ENCODE measurements around the gene SNX25. TPM values are rescaled to one million over a fixed set of nuclear protein-coding genes. Genes with fewer than 3 reads are reported as not detected.
"Not testable (repeated sequence)": the region's sequence is repeated elsewhere in the genome, so short reads cannot be mapped to it uniquely, and the experiment has no call there.

The SNX25 gene
- total RNA-seq, 1 experiment from 2014 or later = 3.5 TPM

DNA sequence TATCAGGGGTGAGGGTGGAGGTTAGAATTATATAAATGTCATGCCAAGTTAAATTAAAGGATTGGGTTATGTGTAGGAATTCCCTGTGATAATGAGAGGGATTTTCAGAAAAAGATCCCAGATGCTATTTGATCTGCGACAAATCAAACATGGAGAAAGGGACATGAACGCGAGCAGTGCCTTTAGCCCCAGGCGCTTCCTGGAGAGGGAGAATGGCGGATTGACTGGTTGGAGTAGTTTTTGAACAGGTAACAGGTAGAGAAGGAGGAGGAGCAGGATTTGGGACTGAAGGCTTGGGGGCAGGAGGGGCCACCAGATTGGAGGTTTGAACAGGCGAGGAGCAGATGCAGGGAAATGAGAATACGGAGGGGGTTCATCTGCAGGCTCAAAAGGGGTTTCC lies 119.2 kb downstream of the SNX25 start:
- Histone ChIP-seq H3K36me3 (ENCODE audit: insufficient read depth, low read length, poor library complexity, severe bottlenecking) (no peaks in the 10 kb centered on the region), H3K4me1 (ENCODE audit: insufficient read depth, low read length, poor library complexity, severe bottlenecking) (no peaks in the 10 kb centered on the region), H3K27ac (ENCODE audit: low read depth, low read length, poor library complexity, severe bottlenecking) (no peak overlapping the region), H3K4me3 (ENCODE audit: low read depth, low read length, poor library complexity, severe bottlenecking) (no peak overlapping the region), H3K9me3 (ENCODE audit: low read depth, low read length, poor library complexity, severe bottlenecking) (no peaks in the 10 kb centered on the region), H3K27me3 (replicated peaks; ENCODE audit: insufficient read depth, low read depth, low read length, poor library complexity) (no peaks in the 10 kb centered on the region)
- no peak for TF ChIP-seq CTCF (conservative IDR thresholded peaks at IDR 0.05; ENCODE audit: low read depth, low read length)
- no peak for TF ChIP-seq EZH2 (IDR thresholded peaks at IDR 0.05; ENCODE audit: borderline replicate concordance, low read depth, low read length, poor library complexity, severe bottlenecking)
- no TSS peak for BruUV-seq (replicated peaks)
- intact Hi-C loops (cut with micrococcal nuclease; ENCODE audit: unreplicated experiment) = no loop called here
- no peak for DNase-seq (ENCODE audit: low spot score)
- POLR2A ChIA-PET (ENCODE audit: low non-redundant PET) = no interaction called here
- CTCF ChIA-PET = no interaction called here

DNA sequence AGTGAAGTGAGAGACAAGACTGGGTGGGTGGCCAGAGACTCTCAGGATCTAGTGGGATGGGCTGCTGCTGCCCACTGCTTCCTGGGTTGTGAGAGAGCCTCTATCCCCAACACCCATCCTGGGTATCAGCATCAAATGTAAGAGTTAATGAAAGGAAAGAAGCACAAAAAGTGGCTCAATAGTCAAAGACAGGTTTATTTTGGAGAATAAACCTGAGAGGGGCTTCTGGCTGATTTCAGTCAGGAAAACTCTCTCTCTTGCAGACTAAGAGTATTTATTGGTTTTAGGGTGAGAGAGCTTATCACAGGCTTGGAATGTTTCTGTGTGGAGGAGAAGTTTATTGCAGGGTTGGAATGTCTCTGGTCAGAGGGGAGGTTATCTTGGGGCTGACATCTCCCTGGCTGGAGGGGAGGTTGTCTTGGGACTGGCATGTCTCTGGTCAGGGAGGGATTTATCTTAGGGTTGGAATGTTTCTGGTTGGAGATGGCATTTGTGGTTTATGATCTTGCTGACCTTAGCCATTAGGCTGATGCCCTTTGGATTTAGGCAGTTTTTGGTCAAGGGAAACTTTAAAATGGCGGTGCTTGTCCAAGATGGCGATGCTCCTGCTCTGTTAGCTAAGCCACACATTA lies 120.6 kb downstream of the SNX25 start:
- intact Hi-C loops (cut with micrococcal nuclease; ENCODE audit: unreplicated experiment); CTCF ChIA-PET; H3K36me3 ChIP-seq (ENCODE audit: insufficient read depth, low read length, poor library complexity, severe bottlenecking); H3K9me3 ChIP-seq (ENCODE audit: low read depth, low read length, poor library complexity, severe bottlenecking); BruUV-seq (replicated peaks); POLR2A ChIA-PET (ENCODE audit: low non-redundant PET); DNase-seq (ENCODE audit: low spot score); H3K4me3 ChIP-seq (ENCODE audit: low read depth, low read length, poor library complexity, severe bottlenecking); H3K4me1 ChIP-seq (ENCODE audit: insufficient read depth, low read length, poor library complexity, severe bottlenecking); H3K27ac ChIP-seq (ENCODE audit: low read depth, low read length, poor library complexity, severe bottlenecking); H3K27me3 ChIP-seq (replicated peaks; ENCODE audit: insufficient read depth, low read depth, low read length, poor library complexity): not testable (repeated sequence)

- CTCF ChIA-PET = no interaction called here
- no TSS peak for BruUV-seq (replicated peaks)
- POLR2A ChIA-PET (ENCODE audit: low non-redundant PET) = no interaction called here
- Histone ChIP-seq H3K4me1 (ENCODE audit: insufficient read depth, low read length, poor library complexity, severe bottlenecking) (no peaks in the 10 kb centered on the region), H3K27ac (ENCODE audit: low read depth, low read length, poor library complexity, severe bottlenecking) (no peak overlapping the region), H3K4me3 (ENCODE audit: low read depth, low read length, poor library complexity, severe bottlenecking) (no peak overlapping the region), H3K9me3 (ENCODE audit: low read depth, low read length, poor library complexity, severe bottlenecking) (no peaks in the 10 kb centered on the region), H3K36me3 (ENCODE audit: insufficient read depth, low read length, poor library complexity, severe bottlenecking) (no peaks in the 10 kb centered on the region), H3K27me3 (replicated peaks; ENCODE audit: insufficient read depth, low read depth, low read length, poor library complexity) (no peaks in the 10 kb centered on the region)
- intact Hi-C loops (cut with micrococcal nuclease; ENCODE audit: unreplicated experiment) = no loop called here
- DNase-seq (ENCODE audit: low spot score) = no peak
- TF ChIP-seq EZH2 (IDR thresholded peaks at IDR 0.05; ENCODE audit: borderline replicate concordance, low read depth, low read length, poor library complexity, severe bottlenecking) = no peak
- no peak for TF ChIP-seq CTCF (conservative IDR thresholded peaks at IDR 0.05; ENCODE audit: low read depth, low read length)
Observed at GRCh38 chr4:185332575-185333464, 123.4 kb downstream of the SNX25 start.

Measured in A673 (cell line).